Activated CD8-positive, alpha-beta memory T cell treated with anti-CD3 and anti-CD28 coated beads for 1 hour (primary cell): ENCODE measurements around the gene TBC1D5.
"Not testable (repeated sequence)": the region's sequence is repeated elsewhere in the genome, so short reads cannot be mapped to it uniquely, and the experiment has no call there.

Experiments used
- DNase-seq, 2 donors: peaks; one replicate each; pipeline ENCODE4 v3.0.0-alpha.2; 2020; ENCODE audit warnings: low read depth in 1 of 2; ENCODE audit errors: extremely low read depth in 1 of 2

TBC1D5 gene

DNA sequence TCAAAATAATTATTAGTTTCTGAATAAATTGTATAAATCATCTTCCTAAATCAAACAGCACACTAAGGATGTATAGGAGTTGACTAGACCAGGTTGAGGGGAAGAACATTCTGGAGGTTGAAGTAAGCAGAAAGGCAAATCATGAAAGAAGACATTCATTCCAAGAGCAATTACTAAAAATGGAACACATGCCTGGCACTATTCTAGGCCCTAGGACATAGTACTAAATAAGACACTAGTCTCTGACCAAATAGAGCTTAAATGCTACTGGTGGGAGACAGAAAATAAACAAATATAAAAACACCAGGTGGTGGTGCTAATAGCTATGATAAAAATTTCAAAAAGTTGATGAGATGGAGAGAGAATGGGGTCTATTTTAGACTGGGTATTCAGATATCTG is 190.1 kb downstream of the TBC1D5 start:
- DNase-seq: no peak

DNA sequence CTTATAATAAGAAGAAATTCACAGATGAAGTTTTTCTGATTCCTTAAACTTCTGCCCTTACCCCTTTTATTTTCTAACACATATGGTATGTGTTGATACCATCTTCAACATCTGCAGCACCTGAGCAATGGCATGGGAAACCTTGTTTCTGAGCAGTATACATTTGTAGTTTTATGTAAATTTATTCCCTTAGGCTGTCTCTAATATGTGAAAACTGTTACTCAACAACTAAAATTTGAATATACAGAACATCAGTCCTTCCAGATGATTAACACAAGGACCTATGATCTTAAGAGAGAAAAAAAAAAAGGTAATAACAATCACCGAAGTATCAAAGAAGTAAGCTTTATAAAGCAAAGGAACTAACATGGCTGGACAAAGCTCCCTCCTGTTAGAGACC is 190.5 kb downstream of the TBC1D5 start:
- no peak for DNase-seq

DNA sequence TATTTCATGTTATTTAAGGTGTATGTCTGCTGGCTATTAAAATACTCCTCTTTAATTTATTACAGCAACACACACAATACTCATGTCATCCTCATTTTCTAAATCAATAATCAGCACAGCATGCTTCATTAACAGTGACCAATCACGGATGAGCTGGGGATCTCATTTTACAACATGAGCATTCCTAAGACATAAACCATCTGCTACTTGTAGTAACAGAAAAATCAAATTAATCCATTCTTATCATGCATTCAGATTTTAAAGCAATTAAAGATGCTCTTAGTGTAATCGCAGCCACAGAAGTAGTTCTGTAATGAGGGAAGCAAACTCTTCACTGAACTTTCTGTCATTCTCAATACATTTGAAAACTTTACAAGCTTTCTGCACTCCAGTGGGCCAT is 191.1 kb downstream of the TBC1D5 start:
- no peak for DNase-seq

DNA sequence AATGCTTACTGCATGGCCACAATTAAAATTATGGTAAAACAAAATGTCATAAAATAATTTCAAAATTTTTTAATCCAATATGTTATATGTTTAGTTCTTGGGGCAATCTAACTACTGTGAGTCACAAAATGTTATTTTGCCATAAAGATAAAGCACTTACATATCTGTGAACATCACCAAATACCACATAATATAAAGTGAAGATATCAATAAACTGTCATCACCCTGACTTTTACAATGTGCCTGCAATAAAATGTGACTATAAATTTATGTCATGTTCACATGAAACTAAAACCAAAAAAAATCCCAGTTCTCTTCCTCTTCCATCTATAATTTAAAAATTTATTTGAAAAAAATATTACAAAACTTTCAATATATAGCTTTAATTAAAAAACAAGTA is 191.8 kb downstream of the TBC1D5 start:
- DNase-seq: no peak

DNA sequence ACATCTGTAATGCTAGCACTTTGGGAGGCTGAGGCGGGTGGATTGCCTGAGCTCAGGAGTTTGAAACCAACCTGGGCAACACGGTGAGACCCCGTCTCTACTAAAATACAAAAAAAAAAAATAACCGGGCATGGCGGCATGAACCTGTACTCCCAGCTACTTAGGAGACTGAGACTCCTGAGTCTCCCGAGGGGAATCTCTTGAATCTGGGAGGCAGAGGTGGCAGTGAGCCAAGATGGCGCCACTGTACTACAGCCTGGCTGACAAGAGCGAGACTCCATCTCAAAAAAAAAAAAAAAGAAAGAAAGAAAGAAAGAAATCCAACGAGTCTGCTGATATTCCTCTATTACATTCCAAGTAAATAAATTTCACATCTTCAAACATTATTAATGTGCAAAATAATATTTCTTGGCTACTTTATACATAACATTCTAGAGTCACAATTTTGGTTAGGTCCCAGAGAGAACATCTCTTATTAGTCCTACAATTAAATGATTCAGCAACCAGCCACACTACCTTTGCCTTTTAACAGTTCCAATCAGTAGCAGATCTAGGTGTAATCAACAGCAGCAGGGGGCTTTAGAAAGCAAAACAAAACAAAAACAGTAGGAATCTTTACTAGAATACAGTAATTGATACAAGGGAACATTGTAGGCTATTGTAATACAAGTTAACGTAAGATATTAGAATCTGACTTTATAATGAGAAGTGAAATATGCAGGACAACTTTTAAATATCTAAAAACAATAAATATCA is 195.8 kb downstream of the TBC1D5 start:
- no peak for DNase-seq

DNA sequence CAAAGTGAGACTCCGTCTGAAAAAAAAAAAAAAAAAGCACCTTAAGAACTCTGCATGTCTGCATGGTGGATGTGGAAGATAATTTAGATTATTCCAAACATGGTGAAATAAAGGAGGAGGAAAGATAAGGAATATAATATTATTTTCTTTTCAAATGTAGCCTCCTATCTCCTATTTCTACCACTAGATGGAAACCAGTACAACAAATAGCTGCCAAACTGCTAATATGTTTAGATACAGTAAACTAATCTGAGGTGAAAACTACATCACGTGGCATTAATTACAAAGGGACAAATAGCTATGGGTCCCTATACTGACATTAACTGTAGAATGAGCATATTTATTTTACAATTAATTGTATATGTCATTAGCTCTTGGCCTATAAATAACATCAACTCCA is 197.8 kb downstream of the TBC1D5 start:
- DNase-seq: no peak

DNA sequence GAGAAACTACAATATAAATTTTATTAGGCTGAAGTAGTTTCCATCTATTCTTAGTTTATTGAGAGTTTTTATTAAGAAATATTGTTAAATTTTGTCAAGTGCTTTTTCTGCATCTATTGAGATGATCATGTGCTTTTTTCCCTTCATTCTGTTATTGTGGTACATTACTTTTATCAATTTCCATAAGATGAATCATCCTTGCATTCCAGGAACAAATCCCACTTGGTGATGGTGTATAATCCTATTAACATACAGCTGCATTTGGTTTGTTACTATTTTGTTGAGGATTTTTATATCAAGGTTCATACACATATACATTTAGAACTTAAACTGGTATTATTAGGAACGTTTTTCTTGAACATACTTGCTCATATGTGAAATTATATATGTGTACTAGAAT is 199.8 kb downstream of the TBC1D5 start:
- DNase-seq: no peak

DNA sequence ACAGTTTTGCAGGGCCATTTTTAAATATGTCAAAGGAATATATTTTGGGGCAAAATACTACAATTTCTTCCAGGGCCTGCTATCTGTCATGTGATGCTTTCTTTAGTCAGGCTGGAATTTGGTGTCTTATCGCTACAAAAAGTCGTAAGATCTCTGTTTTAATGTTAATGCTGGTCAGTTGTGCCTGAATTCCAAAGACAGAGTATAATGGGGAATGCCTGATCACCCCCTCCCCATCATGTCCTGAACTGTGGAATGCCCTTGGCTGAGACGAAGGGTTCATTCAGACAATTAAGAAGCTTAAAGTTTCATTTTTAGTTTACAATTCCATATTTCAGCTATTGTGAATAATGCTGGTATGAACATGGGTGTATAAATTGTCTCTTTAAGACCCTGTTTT is 203.0 kb downstream of the TBC1D5 start:
- DNase-seq: no peak

DNA sequence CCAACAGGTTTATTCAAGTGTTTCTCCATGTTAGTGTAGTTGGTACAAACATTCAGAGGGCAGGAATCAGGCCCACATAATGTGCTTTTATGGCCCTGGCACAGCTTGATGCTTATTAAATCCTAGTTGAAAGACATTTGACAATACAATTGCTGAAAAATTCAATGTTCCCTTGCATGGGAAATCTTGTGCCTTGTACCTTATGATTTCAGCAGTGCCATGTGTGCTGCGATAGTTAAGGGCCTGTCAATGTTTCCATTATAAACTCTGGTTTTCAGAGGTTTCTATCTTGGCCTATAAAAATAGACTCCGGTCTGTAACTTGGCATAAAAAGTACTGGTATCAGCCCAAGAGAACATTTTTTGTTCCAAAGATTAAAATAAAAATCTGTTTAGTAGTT is 207.2 kb downstream of the TBC1D5 start:
- no peak for DNase-seq

DNA sequence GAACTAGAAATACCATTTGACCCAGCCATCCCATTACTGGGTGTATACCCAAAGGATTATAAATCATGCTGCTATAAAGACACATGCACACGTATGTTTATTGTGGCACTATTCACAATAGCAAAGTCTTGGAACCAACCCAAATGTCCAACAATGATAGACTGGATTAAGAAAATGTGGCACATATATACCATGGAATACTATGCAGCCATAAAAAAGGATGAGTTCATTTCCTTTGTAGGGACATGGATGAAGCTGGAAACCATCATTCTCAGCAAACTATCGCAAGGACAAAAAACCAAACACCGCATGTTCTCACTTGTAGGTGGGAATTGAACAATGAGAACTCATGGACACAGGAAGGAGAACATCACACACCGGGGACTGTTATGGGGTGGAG is 210.0 kb downstream of the TBC1D5 start:
- DNase-seq: not testable (repeated sequence)

DNA sequence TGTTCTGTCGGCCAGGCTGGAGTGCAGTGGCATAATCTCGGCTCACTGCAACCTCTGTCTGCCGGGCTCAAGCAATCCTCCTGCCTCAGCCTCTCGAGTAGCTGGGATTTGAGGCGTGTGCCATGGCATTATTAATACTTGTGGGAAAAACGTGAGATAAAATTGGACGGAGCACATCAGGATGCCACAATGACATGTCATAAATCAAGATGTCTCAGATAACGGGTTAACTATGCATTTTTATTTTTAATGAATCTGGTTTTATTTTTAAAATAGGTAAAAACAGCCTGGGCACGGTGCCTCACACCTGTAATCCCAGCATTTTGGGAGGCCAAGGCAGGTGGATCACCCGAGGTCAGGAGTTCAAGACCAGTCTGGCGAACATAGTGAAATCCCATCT is 212.8 kb downstream of the TBC1D5 start:
- DNase-seq: no peak

DNA sequence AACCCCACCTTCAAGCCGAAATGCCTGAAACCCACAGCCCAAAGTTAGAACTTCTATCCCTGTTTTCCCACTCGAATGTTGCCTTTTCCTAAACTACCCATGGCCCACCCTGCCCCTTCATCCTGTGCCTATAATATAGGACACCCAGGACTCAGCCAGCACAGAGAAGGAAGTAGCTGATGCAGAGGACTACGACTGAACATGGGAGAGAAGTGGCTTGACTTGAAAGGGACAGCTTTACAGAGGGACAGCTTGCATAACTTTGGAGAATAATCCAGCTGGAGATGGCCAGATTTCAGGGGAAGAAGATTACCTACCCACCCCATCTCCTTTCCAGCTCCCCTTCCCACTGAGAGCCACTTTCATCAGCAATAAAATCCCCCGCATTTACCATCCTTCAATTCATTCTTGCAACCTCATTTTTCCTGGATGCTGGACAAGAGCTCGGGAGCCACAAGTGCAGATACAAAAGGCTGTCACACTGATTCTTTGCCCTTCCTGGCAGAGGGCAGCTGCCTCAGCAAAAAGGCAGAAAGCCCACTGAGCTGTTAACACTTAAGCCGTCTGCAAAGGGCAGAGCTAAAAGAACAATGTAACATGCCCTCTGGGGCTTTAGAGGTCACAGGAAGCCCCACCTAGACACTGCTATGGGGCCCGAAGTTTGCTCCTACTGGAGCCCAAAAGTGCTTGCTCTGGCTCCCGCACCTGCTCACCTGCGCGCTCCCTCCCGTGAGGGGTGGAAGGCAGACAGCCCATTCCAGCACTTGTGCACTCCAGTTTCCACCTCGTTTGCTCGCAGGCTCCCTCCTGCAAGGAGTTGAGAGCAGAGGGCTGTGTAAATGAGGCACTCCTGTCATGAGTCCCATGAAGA is 224.0 kb downstream of the TBC1D5 start:
- DNase-seq: no peak

DNA sequence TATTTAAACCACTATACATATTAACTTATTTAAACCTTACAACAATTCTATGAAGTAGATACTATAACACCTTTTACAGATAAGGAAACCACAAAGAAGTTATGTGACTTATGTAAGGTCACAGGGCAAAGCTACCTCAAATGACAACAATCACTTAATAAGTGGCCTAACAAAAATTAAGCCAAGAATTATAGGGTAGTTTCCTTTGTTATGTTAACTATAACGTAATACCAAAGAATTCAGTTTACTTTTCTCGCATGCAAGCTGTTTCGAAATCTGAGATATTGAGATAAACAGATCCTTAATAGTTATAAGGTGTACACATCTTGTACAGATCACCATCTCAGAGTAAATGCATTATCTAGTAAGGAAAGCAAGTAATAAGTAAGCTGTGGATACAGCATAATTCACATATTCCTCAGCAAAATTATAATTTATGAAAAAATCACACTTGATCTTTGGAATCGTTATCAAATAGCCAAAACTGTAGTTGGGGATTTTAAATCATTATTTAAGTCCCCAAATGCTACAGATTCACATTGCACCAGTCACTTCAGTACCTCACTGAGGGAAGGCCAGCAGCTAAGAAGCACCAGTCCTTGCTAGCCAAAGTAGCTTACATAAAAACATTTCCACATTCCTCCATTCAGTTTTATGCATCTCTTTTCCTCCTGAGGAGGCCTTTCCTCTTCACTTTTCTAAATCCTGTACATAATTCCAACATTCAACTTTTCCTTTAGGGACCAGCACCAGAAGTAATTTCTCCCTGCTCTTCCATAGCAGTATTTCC is 226.8 kb downstream of the TBC1D5 start:
- no peak for DNase-seq

DNA sequence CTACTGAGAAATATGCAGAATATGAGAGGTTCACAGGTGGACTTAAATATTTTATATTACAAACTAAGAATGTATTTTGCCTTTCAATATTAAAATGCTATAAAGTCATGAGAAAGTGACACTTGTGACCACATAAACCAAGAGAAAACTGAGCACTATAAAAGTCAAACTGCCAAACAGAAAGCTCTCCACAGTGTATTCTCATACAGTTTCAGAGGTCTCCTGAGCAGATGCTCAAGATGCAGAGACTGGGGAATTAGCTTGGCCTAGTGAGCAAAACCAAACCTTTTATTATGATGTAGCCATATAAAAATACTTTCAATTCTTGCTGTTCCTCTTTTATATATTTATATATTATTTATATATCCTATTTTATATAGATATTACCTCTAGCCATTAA is 227.8 kb downstream of the TBC1D5 start:
- no peak for DNase-seq

DNA sequence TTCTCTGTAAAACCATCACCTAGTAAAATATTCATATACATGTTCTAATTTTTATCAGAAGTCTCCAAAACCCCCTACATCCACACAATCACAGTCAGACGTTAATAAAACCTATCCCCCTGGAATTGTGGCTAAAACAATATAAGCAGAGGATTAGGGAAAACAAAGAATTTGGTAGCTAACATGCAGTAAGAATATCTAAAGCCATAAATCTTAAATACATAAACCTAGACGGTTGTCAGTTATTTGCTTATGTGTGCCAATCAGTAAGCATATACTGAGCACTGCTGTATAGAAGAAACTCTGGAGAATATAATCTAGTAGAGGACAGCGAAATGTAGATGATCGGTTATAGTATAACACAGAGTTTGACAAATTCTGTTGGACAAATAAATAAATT is 232.2 kb downstream of the TBC1D5 start:
- no peak for DNase-seq

DNA sequence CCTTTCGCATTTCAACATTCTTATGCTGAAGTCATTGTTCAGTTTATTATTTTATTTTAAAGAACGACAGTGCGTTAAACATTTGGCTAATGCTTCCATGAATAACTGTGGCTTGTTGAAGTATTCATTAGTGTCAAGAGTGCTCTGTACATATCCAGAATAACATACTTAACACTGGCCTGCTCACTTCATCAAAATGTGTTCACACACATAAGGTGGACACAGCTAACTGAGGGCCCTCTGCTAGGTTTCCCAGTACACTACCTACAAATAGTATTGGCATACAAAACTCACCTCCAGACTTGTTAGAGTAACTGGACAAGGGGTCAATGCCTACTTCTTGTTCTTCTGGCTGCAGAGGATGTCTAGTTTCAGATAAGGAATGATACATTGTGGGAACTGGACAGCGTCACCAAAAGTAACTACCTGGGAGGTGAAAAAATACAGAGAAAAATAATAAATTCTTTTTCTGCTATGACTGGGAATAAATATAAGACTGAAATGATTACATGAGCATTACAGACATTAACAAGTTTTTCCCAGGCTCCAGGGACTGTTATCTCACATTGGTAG is 234.2 kb downstream of the TBC1D5 start:
- DNase-seq: no peak

DNA sequence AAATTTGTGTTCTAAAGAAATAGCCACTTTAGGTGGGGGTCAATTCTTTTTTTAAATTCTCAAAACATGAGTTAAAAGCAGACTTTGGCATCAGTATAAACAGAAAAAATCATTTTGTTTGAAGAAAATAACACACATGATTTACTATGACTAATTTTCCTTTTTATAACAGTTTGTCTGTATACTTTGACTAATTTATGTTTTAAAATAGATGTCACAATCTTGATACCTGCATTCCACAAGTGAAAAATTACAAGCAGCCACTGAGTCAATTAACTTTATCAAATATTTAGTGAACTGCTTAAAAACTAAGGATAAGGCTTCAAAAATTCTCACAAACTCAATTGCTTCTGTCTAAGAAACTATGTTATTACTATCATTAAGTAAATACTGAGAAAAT is 235.0 kb downstream of the TBC1D5 start:
- no peak for DNase-seq

DNA sequence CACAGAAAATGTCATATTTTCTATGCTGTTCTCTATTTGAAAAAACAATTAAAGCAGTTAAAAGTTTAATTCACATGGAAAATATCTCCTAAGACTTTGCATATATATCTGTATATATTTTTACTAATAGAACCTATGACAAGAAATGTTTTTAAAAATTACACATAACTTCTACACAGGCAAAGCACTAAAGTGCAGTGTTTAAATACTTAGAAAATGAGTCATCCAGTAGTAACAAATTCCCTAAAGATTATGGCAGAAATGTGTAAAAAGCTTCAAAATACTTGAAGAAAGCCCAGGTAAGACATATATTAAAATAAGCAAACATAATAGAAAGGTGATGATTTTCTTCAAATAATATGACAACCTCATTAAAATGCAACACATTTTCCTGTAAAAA is 236.6 kb downstream of the TBC1D5 start:
- no peak for DNase-seq

DNA sequence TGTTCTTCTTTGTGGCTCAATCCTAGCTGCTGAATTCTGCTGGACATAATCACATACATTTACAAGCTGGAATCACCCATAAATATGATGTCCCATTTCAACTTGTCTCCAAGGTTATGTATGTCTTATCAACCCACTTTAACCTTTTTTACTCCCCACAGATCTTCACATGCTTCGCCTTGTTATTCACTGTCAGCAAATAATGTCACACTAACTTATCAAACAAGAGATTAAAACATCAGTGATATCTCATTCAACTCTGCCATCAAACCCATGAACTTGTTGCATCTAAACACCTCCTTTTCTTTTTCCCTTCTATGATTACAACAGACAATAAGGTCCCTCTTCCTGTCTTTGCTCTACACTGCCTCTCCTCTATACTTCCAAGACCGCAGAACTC is 240.7 kb downstream of the TBC1D5 start:
- DNase-seq: no peak

DNA sequence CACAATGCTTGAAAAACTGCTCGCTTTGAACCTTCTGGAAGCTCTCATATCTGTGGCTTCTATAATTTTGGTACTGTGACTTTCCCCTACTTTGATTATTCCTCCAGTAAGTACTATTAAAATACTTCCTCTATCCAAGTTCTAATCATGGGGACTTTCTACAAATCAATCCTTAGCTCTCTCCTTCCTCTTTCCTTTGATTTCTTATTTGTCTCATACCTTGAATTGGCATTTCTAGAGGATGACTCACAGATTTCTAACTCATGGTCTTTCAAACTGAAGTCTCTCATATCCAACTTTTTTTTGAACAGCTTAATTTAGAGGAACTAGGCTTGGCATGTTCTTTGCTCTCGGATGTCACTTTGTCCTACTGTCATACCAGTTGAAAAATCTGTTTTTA is 241.8 kb downstream of the TBC1D5 start:
- DNase-seq: no peak

DNA sequence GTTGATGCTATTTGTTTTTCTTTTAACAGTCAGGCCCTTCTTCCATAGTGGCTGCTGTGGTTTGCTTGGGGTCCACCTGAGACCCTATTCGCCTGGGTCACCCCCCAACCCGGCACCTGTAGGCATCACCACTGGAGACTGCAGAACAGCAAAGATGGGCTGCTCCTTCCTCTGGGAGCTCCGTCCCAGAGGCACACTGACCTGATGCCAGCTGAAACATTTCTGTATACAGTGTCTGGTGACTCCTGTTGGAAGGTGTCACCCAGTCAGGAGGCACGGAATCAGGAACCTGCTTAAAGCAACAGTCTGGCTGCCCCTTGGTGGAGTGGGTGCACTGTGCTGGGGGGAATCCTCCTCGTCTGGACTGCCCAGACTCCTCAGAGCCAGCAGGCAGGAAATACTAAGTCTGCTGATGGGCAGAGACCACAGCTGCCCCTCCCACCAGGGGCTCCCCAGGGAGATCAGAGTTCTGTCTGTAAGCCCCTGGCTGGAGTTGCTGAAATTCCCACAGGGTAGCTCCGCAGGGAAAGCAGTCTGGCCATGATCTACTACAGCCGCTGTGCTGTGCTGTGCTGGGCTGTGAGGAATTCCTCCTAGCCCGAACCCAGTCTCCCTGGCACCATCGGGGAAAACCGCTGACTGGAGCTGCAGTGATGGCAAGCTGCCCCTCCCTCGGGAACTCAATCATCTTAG is 248.2 kb downstream of the TBC1D5 start:
- DNase-seq: no peak
